PFSK-1 (cell line): ENCODE results near the gene ZCWPW1.

ENCODE experiments used
- POLR2AphosphoS5 ChIP-seq: IDR thresholded peaks from 2 replicates; pipeline ENCODE4 v1.6.1; 2012; ENCODE audit warnings: low read depth, mild to moderate bottlenecking, control low read depth, low read length, moderate library complexity
- REST ChIP-seq, 2 experiments: IDR thresholded peaks; 2 replicates each; pipeline versions ENCODE4 v1.6.1 to v1.8.0; 2011 to 2012; ENCODE audit warnings: low read depth in 2 of 2, low read length in 2 of 2, control low read depth in 1 of 2, inconsistent platforms in 1 of 2, mild to moderate bottlenecking in 1 of 2, moderate library complexity in 1 of 2; ENCODE audit not compliant: insufficient read depth in 1 of 2
- SIN3A ChIP-seq: IDR thresholded peaks from 2 replicates; pipeline ENCODE4 v1.6.1; 2012; ENCODE audit warnings: mild to moderate bottlenecking, low read length, moderate library complexity, borderline replicate concordance; ENCODE audit not compliant: insufficient read depth
- TAF1 ChIP-seq: IDR thresholded peaks from 2 replicates; pipeline ENCODE4 v1.6.1; 2012; ENCODE audit warnings: low read length, control low read depth, borderline replicate concordance; ENCODE audit not compliant: insufficient read depth

DNA sequence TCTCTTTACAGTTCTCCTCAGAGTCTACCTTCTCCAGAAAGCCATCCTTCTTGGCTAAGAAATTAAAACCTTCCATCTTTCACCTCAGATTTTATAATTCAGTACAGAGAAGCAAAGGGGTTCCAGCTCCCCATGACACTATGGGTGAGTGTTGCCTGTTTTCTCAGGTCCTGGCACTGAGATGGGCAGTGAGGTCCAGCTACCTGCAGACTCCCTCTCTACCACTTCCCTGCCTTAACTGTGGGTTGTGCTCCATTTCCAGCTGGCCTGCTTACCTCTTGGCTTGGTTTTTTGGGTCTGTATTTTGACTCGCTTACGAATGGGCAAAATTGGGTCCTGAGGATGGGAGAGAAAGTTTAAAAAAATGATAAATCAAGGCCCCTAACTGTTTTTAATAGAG is 26.3 kb downstream of the ZCWPW1 start:
- TF ChIP-seq POLR2AphosphoS5 (no peak), TAF1 (no peak), REST (IDR thresholded peaks at IDR 0.05; ENCODE audit: insufficient read depth in 1 of 2, low read depth in 2 of 2, low read length in 2 of 2) (no peak), SIN3A (no peak)
